MM.1S (cell line): ENCODE data around the gene RGS16.

Experiments
- EZH2 ChIP-seq: fragments of 300-600 bp; sonication (generic); optimal IDR thresholded peaks from 2 replicates; pipeline ENCODE3; 2017; ENCODE audit warnings: low read depth, mild to moderate bottlenecking, antibody characterized with exemption, low read length, mixed read lengths
- TF ChIP-seq, protein P1 (sequence below): fragments of 300-600 bp; sonication (generic); IDR thresholded peaks from 2 replicates; pipeline ENCODE4 v1.5.1; 2016; ENCODE audit warnings: antibody characterized with exemption, low read length, mixed read lengths

- TF ChIP-seq, protein P1, sequence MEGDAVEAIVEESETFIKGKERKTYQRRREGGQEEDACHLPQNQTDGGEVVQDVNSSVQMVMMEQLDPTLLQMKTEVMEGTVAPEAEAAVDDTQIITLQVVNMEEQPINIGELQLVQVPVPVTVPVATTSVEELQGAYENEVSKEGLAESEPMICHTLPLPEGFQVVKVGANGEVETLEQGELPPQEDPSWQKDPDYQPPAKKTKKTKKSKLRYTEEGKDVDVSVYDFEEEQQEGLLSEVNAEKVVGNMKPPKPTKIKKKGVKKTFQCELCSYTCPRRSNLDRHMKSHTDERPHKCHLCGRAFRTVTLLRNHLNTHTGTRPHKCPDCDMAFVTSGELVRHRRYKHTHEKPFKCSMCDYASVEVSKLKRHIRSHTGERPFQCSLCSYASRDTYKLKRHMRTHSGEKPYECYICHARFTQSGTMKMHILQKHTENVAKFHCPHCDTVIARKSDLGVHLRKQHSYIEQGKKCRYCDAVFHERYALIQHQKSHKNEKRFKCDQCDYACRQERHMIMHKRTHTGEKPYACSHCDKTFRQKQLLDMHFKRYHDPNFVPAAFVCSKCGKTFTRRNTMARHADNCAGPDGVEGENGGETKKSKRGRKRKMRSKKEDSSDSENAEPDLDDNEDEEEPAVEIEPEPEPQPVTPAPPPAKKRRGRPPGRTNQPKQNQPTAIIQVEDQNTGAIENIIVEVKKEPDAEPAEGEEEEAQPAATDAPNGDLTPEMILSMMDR = no peak
- no peak for TF ChIP-seq EZH2
Observed at GRCh38 chr1:182611787-182612186, 7.6 kb upstream of the RGS16 start.
